Measurements from ENCODE around the gene MAP2K2.

Gene MAP2K2

GRCh38 chr19:4075373-4075772 lies 48.5 kb downstream of the MAP2K2 start:
- DNase-seq = no peak

- DNase-seq = no peak
Measured at GRCh38 chr19:4071610-4072009, 52.3 kb downstream of the MAP2K2 start.

GRCh38 chr19:4069331-4069959 lies 54.5 kb downstream of the MAP2K2 start:
- peak; percentile 77 for DNase-seq

GRCh38 chr19:4068047-4068966 lies 55.6 kb downstream of the MAP2K2 start:
- DNase-seq = no peak

- no peak for DNase-seq
Measured at GRCh38 chr19:4067396-4068046, 56.4 kb downstream of the MAP2K2 start.

- DNase-seq = peak; percentile 84
Measured at GRCh38 chr19:4066682-4067395, 57.1 kb downstream of the MAP2K2 start, which contains the start of gene ZBTB7A. Gene ZBTB7A (minus strand): TSS chr19:4066899. CDS start chr19:4055232, 11,667 bp downstream.

GRCh38 chr19:4066176-4066606 lies 57.7 kb downstream of the MAP2K2 start:
- peak; percentile 75 for DNase-seq

GRCh38 chr19:4065430-4066175 lies 58.3 kb downstream of the MAP2K2 start:
- DNase-seq = peak; percentile 97

- peak; percentile 53 for DNase-seq
Measured at GRCh38 chr19:4064496-4065260, 59.2 kb downstream of the MAP2K2 start.

- no peak for DNase-seq
Measured at GRCh38 chr19:4064149-4064495, 59.8 kb downstream of the MAP2K2 start.

- no peak for DNase-seq
Measured at GRCh38 chr19:4063369-4064148, 60.4 kb downstream of the MAP2K2 start.

GRCh38 chr19:4062419-4063368 lies 61.2 kb downstream of the MAP2K2 start:
- no peak for DNase-seq

GRCh38 chr19:4061683-4062418 lies 62.1 kb downstream of the MAP2K2 start:
- DNase-seq = no peak

GRCh38 chr19:4061178-4061682 lies 62.7 kb downstream of the MAP2K2 start:
- DNase-seq = no peak

GRCh38 chr19:4060621-4061177 lies 63.2 kb downstream of the MAP2K2 start:
- DNase-seq = no peak

GRCh38 chr19:4059891-4060620 lies 63.9 kb downstream of the MAP2K2 start:
- peak; percentile 40 for DNase-seq

- no peak for DNase-seq
Measured at GRCh38 chr19:4059453-4059871, 64.5 kb downstream of the MAP2K2 start.

Data from CD4-positive, alpha-beta T cell treated with Interleukin-6 for 4 hours (primary cell).